NCI-H446 treated with DMSO at 0.1 percent for 48 hours (cell line): ENCODE data around the gene SORCS2.

ENCODE experiments used
- DNase-seq: peaks from one replicate; lab custom pipeline; 2025; lab: John Stamatoyannopoulos, UW

Gene SORCS2

DNA sequence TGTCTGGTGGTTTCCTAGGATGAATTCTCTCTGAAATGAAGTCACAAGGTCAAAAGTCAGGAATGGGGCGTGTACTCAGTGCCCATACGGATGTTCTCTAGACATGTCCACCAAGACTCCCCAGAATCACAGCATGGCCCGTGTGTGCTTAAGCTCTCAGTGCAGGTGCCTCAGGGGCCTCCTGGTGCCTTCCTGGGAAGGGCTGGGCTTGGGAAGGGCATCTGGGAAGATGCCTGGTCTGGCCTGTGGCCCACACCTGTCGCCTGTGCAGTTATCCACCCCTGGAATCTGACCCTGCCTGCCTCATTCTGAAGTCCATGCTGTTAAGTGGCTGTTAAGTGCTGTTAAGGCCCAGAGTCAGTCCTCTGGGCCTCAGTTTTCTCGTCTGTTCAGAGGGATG, 31.2 kb downstream of the SORCS2 start:
- no peak for DNase-seq

DNA sequence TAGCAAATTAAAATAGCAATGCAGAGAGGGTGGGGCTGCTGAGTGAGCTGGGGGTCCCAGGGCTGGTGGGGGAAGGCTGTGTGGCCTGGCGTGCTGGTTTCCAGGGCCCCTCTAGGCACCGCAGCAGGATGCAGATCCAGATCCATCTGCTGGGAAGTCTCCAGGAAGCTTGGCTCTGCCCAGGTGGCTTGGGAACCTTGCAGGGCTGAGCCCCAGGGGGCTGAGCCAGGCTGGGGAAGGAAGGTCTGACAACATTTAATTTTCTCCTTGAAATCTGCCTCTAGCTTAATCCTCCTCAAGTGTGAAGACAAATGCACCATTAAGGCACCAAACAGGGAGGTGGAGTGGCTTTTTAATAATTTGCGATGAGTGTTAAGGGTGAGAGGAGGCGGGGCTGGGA, 31.7 kb downstream of the SORCS2 start:
- no peak for DNase-seq

DNA sequence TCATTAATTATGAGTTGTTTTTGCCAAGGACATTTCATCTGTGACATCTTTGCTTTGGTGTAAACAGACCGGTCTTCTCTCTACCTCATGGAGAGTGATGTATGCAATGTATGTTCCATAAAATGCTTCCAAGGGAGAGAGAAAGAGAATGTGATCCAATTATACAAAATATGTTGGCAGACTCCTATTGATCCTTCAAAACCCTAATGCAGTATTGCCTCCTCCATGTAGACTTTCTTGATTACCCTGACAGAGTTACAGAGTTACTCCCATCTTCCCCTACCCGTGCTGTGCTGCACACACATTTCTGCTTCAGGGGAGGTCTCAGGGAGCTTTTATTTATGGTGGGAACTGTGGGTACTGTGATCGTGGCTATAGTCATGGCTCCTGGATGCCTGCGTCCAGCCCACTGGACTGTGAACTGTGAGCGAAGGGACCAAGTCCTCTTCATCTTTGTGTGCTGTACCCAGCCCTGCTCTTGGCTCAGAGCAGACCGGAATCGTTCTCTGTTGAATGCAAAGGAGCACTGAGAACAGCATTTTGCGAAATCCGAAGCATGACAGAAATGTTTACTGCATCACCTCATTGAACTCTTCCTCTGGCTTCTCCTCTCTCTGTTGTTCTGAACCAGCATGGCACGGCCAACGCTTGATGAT, 32.7 kb downstream of the SORCS2 start:
- DNase-seq = no peak

- DNase-seq = no peak
These were observed 34.1 kb downstream of the SORCS2 start for GRCh38 chr4:7226439-7226838.

GRCh38 chr4:7227008-7227407, 34.7 kb downstream of the SORCS2 start:
- DNase-seq = no peak

GRCh38 chr4:7228734-7229133, 36.4 kb downstream of the SORCS2 start:
- no peak for DNase-seq

DNA sequence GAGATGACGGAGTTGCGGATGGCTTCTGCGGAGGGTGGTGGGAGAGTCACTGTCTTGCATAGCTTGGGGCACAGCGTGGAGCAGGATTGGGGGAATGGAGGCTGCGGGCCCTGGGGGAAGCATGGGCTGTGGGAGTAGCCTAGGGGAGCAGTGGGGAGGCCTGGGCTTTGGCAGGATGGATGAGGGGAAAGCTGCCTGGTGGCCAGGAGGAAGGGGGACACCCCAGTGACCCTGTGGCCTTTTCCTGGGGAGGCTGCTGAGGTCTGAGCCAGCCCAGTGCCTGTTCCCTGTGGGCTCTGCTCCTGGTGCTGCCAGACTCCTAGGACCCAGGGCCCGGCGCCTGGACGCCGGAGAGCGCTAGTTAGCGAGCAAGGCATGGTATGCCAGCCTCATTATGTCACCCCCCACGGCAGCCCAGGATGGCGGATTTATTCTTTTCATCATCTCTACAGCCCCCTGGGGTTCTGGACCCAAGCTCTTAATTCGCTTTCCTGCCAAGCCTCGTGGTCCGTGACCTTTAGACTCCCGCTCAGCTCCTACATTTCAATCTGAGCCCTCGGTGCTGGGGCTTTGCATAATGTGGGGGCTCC, 39.8 kb downstream of the SORCS2 start:
- no peak for DNase-seq

GRCh38 chr4:7233006-7233580, 40.8 kb downstream of the SORCS2 start:
- no peak for DNase-seq

DNA sequence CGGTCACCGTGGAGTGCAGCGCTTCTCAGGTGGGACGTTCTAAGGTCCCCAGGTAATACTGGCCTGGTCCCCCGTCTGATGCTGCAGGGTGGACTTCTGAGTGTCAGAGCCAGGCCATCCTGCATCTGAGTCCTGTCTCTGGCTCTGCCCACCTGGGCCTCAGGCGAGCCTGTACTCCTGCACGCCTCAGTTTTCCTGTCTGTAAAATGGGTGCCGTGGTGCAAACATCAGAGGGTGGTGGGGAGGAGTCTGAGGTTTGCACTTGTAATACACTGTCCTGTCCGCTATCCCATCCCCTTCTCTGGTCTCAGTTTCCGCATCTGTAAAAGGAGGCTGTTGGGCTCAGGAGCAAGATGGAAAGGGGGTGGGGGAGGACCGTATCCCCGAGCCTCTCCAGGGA, 41.3 kb downstream of the SORCS2 start:
- no peak for DNase-seq

- no peak for DNase-seq
These were observed 42.2 kb downstream of the SORCS2 start for GRCh38 chr4:7234355-7235029.

GRCh38 chr4:7235030-7235380, 42.7 kb downstream of the SORCS2 start:
- no peak for DNase-seq

DNA sequence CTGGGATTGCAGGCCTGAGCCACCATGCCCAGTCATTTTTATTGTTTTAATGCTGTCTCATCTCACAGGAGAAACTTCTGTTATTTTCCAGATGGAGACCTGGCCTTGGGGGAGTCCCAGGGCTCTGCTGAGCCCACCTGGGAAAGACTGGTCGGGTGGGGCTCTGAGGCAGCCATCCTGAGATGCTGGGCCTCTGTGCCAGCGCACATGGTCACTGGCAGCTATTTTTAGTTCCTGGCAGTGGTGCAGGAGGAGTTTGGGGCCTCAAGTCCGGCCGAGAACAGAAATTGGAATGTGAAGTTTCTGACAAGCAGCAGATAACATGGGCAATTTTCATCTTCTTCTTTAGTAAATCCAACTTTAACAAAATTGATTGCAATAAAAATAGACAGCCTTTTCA, 44.5 kb downstream of the SORCS2 start:
- no peak for DNase-seq

DNA sequence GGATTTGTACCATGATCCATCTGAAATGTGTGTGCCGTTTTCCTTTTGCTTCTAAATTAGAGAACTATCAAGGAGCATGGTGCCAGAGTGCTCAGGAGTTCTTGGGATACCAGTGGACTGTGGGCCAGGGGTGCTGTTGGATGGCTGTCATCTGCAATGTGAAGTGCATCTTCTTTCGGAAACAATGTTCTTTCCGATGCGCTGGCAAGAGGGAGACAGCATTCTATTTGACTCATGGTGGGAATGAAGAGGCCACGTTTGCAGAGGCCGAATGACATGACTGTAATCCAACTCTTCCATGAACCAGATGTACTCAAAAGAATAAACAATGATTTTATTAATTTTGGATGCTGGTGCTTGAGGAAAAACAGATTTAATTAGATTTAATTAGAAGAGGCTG, 45.5 kb downstream of the SORCS2 start:
- no peak for DNase-seq

- DNase-seq = no peak
These were observed 46.1 kb downstream of the SORCS2 start for GRCh38 chr4:7238300-7238960.

DNA sequence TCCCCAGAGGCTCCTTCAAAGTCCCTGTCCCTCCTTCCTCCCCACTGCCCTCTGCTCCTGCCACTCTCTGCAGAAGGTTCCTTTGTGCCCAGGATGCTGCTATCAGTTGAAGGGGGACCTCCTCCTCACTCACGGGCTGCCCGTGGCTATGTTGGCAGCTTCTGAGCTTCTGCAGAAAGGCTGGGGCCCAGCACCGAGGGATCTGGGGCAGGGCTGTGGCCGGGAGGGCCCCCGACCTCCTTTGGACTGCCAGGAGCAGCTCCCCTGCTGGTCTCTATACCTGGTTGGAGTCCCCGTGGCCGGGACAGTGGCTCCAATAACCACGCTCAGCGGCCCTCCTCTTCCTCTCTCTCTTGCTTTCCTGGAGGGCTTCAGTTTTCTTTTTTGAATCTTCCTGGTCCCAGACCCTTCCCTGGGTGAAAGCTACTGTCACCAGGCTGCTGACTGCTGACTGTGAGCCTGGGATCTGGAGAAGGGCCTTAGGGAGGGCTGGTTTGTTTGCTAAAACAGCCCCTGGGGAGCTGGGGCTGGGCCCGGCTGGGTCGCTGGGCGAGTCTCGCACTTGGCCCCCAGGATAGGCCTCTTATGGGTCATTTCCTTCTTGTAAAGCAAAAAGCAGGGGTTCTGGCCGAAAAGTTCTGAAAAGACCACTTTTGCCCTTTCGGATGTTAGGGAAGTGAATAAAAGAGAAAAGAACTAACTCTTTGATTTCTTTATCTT, 46.9 kb downstream of the SORCS2 start:
- no peak for DNase-seq

- DNase-seq = no peak
These were observed 47.5 kb downstream of the SORCS2 start for GRCh38 chr4:7239844-7240243.

DNA sequence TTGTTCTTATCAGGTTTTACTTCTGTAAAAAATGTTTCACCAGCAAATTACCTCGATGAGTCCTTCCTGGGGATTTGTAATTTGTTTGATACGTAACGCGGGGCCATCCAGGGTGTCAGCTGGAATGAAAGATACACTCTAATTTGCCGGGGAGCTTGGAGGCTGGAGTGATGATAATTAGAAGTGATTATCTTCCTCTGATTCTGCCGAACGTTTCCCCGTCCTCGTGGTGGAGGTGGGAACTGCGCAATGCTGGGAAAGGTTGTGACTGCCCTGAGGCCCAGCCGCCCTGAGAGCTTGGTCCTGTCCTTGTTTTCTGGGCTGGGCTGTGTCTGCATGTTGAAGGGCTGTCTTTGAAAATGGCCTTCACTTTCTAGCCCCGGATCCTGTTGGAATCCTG, 48.0 kb downstream of the SORCS2 start:
- no peak for DNase-seq

DNA sequence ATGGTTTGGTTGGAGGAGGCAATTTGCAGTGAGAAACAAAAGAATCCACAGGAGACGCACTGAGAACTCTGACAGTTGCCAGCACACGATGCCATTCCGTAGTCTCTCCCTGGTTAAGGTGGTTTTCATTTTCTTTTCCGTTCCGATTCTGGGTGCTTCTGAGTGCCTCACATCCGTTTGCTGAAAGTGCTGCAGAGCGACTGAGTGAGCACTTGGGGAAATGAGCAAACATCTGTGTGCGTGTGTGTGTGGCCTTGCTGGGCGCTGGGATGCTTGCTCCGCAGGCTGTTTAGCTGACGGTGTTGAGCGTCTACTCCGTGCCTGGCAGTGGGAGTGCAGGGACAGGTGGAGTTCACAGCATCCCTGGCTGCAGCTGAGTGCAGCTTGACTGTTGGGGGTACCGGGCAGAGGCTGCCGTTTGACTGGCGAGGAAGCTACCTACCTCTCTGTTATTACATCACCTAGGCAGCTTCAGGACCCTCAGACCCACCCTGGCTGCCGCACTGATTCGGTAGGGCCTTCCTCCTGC, 49.3 kb downstream of the SORCS2 start:
- DNase-seq = no peak

- DNase-seq = no peak
These were observed 50.4 kb downstream of the SORCS2 start for GRCh38 chr4:7242766-7243165.

GRCh38 chr4:7243609-7244330, 51.4 kb downstream of the SORCS2 start:
- no peak for DNase-seq

GRCh38 chr4:7244331-7244665, 52.0 kb downstream of the SORCS2 start:
- DNase-seq = no peak
